ENCODE results near the gene ACSL4.
"Not testable (repeated sequence)": the region's sequence is repeated elsewhere in the genome, so short reads cannot be mapped to it uniquely, and the experiment has no call there.

Gene ACSL4

DNA sequence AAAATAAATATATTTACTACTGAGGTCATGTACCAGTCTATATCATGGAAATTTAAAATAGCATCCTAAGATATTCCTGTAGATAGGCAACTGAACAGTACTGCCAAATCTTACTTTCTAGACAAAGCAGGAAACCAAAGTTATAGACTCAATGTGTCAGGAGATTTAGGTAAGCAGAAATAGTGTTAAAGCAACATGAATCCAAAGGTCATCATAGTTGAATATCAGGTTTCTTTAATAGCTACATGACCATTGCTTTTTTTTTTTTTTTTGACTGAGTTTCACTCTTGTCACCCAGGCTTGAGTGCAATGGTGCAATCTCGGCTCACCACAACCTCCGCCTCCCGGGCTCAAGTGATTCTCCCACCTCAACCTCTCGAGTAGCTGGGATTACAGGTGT is 20.2 kb upstream of the ACSL4 start:
- no peak overlapping the region for H3K27ac ChIP-seq (ENCODE audit: low read depth, low read length)
- H3K4me3 ChIP-seq (ENCODE audit: low read depth in 1 of 2, low read length in 2 of 2), result no peak overlapping the region
- no peak overlapping the region for H3K9ac ChIP-seq (ENCODE audit: low read length)
- no peaks in the 10 kb centered on the region for H3K36me3 ChIP-seq (ENCODE audit: insufficient read depth, low read length)
- H3K27me3 ChIP-seq (ENCODE audit: control insufficient read depth in 1 of 2, insufficient read depth in 2 of 2, low read length in 2 of 2), result peaks cover 0 to 3% of the 10 kb centered on the region in 2 donors
- no peaks in the 10 kb centered on the region for H3K9me3 ChIP-seq (ENCODE audit: low read length)
- H3K4me1 ChIP-seq (ENCODE audit: insufficient read depth, low read length), result no peaks in the 10 kb centered on the region

DNA sequence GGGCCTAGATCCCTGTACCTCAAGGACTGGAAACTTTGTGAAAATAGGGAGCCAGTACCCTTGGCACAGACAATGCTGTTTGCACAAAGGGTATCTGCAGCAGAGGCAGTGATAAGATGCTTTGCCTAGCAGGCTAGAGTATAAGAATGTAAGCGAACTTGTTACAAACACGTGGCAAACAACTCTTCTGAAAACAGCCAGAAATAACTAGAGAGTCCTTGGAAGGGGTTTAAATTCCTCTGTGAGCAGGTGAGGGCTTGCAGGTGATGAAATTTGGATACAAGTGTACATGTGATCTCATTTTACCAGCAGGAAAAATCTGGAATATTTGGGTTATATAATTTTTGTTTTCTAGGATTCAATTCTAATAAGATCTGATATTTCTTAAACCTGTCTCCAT is 18.6 kb upstream of the ACSL4 start:
- H3K27ac ChIP-seq (ENCODE audit: low read depth, low read length), result no peak overlapping the region
- no peak overlapping the region for H3K9ac ChIP-seq (ENCODE audit: low read length)
- no peaks in the 10 kb centered on the region for H3K36me3 ChIP-seq (ENCODE audit: insufficient read depth, low read length)
- peaks cover 0 to 3% of the 10 kb centered on the region in 2 donors for H3K27me3 ChIP-seq (ENCODE audit: control insufficient read depth in 1 of 2, insufficient read depth in 2 of 2, low read length in 2 of 2)
- no peak overlapping the region for H3K4me3 ChIP-seq (ENCODE audit: low read depth in 1 of 2, low read length in 2 of 2)
- no peaks in the 10 kb centered on the region for H3K9me3 ChIP-seq (ENCODE audit: low read length)
- no peaks in the 10 kb centered on the region for H3K4me1 ChIP-seq (ENCODE audit: insufficient read depth, low read length)

DNA sequence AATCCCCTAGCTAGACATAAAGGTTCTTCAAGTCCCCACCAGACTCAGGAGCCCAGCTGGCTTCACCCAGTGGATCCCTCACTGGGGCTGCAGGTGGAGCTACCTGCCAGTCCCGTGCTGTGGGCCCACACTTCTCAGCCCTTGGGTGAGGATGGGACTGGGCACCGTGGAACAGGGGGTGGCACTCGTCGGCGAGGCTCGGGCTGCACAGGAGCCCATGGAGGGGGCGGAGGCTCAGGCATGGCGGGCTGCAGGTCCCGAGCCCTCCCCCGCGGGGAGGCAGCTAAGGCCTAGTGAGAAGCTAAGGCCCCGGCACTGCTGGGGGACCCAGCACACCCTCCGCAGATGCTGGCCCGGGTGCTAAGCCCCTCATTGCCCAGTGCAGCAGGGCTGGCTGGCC is 16.1 kb upstream of the ACSL4 start:
- H3K9ac ChIP-seq (ENCODE audit: low read length), result no peak overlapping the region
- H3K27ac ChIP-seq (ENCODE audit: low read depth, low read length), result no peak overlapping the region
- H3K9me3 ChIP-seq (ENCODE audit: low read length), result no peaks in the 10 kb centered on the region
- no peaks in the 10 kb centered on the region for H3K4me1 ChIP-seq (ENCODE audit: insufficient read depth, low read length)
- H3K27me3 ChIP-seq (ENCODE audit: control insufficient read depth in 1 of 2, insufficient read depth in 2 of 2, low read length in 2 of 2), result peaks cover 0 to 3% of the 10 kb centered on the region in 2 donors
- no peak overlapping the region for H3K4me3 ChIP-seq (ENCODE audit: low read depth in 1 of 2, low read length in 2 of 2)
- H3K36me3 ChIP-seq (ENCODE audit: insufficient read depth, low read length), result no peaks in the 10 kb centered on the region

DNA sequence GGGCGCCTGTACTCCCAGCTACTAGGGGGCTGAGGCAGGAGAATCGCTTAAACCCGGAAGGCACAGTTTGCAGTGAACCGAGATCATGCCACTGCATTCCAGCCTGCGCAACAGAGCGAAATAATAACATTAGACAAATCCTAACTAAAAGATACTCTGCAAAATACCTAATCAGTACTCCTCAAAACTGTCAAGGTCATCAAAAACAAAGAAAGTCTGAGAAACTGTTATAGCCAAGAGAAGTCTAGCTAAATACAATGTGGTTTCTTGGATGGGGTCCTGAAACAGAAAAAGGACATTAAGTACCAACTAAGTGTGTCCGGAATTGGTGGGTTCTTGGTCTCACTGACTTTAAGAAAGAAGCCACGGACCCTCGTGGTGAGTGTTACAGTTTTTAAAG is 14.6 kb upstream of the ACSL4 start:
- Histone ChIP-seq H3K36me3 (ENCODE audit: insufficient read depth, low read length) (no peaks in the 10 kb centered on the region), H3K27ac (ENCODE audit: low read depth, low read length) (no peak overlapping the region), H3K9ac (ENCODE audit: low read length) (no peak overlapping the region), H3K27me3 (ENCODE audit: control insufficient read depth in 1 of 2, insufficient read depth in 2 of 2, low read length in 2 of 2) (peaks cover 0 to 3% of the 10 kb centered on the region in 2 donors), H3K9me3 (ENCODE audit: low read length) (no peaks in the 10 kb centered on the region), H3K4me1 (ENCODE audit: insufficient read depth, low read length) (no peaks in the 10 kb centered on the region), H3K4me3 (ENCODE audit: low read depth in 1 of 2, low read length in 2 of 2) (no peak overlapping the region)

DNA sequence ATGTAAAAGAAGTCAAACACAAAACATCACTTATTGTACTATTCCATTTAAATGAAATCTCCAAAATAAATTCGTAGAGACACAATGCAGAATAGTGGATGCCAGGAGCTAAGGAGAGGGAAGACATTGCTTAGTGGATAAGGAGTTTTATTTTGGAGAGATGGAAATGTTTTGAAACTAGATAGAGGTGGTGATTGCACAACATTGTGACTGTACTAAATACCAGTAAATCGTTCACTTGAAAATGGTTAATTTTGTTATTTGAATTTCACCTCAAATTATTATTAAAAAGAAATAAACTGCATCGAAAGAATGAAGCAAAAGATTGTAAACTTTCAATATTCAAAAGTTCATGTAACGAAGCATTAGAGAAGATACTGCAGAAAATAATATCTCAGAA is 9.7 kb upstream of the ACSL4 start:
- H3K27ac ChIP-seq (ENCODE audit: low read depth, low read length), result no peak overlapping the region
- no peak overlapping the region for H3K4me3 ChIP-seq (ENCODE audit: low read depth in 1 of 2, low read length in 2 of 2)
- no peaks in the 10 kb centered on the region for H3K4me1 ChIP-seq (ENCODE audit: insufficient read depth, low read length)
- H3K27me3 ChIP-seq (ENCODE audit: control insufficient read depth in 1 of 2, insufficient read depth in 2 of 2, low read length in 2 of 2), result no peaks in the 10 kb centered on the region
- no peak overlapping the region for H3K9ac ChIP-seq (ENCODE audit: low read length)
- H3K36me3 ChIP-seq (ENCODE audit: insufficient read depth, low read length), result no peaks in the 10 kb centered on the region
- no peaks in the 10 kb centered on the region for H3K9me3 ChIP-seq (ENCODE audit: low read length)

DNA sequence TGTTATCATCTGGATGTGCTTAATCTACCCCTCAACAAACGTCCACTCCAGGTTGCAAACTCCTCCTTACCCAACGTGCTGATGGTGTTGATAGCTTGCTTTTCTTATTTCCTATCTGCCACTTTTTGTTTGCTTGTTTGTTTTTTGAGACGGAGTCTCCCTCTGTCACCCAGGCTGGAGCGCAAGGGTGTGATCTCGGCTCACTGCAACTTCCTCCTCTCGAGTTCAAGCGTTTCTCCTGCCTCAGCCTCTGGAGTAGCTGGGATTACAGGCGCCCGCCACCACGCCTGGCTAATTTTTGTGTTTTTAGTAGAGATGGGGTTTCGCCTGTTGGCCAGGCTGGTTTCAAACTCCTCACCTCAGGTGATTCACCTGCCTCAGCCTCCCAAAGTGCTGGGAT is 7.8 kb upstream of the ACSL4 start:
- H3K27ac ChIP-seq (ENCODE audit: low read depth, low read length); H3K9ac ChIP-seq (ENCODE audit: low read length); H3K27me3 ChIP-seq (ENCODE audit: control insufficient read depth in 1 of 2, insufficient read depth in 2 of 2, low read length in 2 of 2); H3K36me3 ChIP-seq (ENCODE audit: insufficient read depth, low read length); H3K4me1 ChIP-seq (ENCODE audit: insufficient read depth, low read length); H3K9me3 ChIP-seq (ENCODE audit: low read length); H3K4me3 ChIP-seq (ENCODE audit: low read depth in 1 of 2, low read length in 2 of 2): not testable (repeated sequence)

DNA sequence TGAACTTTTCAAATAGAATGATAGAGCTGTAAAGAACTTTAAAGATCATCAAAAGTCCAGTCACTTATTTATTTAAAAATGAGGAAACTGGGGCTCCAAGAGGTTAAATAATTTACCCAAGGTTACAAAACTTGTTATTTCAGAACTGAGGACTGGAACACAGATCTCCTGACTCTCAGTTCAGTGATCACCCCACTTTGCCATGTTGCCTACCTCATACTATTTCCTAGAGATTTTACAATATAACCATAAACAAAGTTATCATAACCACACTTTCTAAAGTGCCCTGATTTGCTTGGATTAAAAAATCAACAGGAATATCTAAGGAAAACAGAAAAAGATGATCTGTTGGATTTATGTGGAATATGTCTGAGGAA is 7.4 kb upstream of the ACSL4 start:
- no peak overlapping the region for H3K4me3 ChIP-seq (ENCODE audit: low read depth in 1 of 2, low read length in 2 of 2)

DNA sequence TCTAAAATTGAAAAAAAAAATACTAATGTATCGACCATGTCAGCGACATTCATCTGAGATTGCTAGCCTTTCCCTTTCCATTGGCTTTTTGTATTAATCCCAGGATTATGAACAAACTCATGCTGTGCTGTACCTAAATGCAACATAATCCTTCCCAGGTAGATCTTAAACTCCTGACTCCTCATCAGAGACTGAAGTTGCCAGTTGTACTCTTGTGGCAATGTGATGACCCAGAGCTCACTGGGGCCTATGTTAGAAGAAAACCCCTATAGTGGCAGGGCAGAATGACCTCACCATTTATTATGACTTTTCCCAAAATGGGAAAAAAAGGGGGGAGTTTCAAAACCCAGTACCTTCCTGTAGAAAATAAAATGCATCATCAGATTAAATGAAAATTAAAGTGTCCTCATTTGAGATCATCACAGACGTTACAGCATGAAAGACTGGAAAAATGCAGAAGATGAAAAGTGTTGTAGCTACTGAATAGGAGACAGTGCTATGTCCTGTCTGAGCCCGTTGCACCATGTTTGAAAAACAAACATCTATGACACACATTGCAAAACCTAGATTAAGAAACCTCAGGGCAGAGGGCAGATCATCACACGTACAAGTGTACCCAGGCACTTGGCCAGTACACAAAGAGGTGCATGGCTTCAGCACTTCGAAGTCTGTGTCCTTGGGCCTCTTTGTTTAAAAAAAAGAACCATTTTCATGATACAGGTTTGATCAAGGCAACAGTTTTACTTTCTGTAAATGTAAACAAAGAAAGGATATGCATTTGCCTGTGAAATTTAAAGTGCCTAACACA is 6.8 kb upstream of the ACSL4 start:
- no peaks in the 10 kb centered on the region for H3K9me3 ChIP-seq (ENCODE audit: low read length)
- no peak overlapping the region for H3K4me3 ChIP-seq (ENCODE audit: low read depth in 1 of 2, low read length in 2 of 2)
- H3K27me3 ChIP-seq (ENCODE audit: control insufficient read depth in 1 of 2, insufficient read depth in 2 of 2, low read length in 2 of 2), result no peaks in the 10 kb centered on the region
- no peak overlapping the region for H3K27ac ChIP-seq (ENCODE audit: low read depth, low read length)
- no peaks in the 10 kb centered on the region for H3K36me3 ChIP-seq (ENCODE audit: insufficient read depth, low read length)
- no peak overlapping the region for H3K9ac ChIP-seq (ENCODE audit: low read length)
- no peaks in the 10 kb centered on the region for H3K4me1 ChIP-seq (ENCODE audit: insufficient read depth, low read length)

More for the DNA sequence above, 7.4 kb upstream of the ACSL4 start:
- Histone ChIP-seq H3K27ac (ENCODE audit: low read depth, low read length) (no peak overlapping the region), H3K9ac (ENCODE audit: low read length) (no peak overlapping the region), H3K4me1 (ENCODE audit: insufficient read depth, low read length) (no peaks in the 10 kb centered on the region), H3K27me3 (ENCODE audit: control insufficient read depth in 1 of 2, insufficient read depth in 2 of 2, low read length in 2 of 2) (no peaks in the 10 kb centered on the region), H3K9me3 (ENCODE audit: low read length) (no peaks in the 10 kb centered on the region), H3K36me3 (ENCODE audit: insufficient read depth, low read length) (no peaks in the 10 kb centered on the region)

DNA sequence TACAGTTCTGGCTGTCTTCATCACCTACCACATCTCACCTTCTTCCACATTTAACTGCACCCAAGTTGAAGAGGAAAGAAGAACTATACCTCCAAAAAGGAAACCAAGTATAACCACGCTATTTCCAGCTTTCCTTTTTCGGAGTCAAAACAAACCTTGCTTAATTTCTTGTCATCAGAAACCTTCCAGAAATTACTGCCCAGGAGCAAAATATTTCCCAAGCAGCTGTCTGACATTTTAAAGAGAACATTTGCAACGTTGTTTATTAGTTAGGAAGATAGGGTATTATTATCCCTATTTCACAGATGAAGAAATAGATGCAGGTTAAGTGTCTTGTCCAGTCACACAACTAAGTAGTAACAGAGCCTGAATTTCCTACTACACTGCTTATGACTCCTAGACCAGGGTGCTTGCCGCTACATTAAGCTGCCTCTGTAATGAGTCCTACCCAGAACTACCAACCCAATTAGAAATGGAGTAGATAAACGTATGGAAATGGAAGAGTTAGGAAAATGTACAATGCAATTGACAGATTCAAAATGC is 2.2 kb upstream of the ACSL4 start:
- Histone ChIP-seq H3K27ac (ENCODE audit: low read depth, low read length) (no peak overlapping the region), H3K4me1 (ENCODE audit: insufficient read depth, low read length) (no peaks in the 10 kb centered on the region), H3K9ac (ENCODE audit: low read length) (no peak overlapping the region), H3K27me3 (ENCODE audit: control insufficient read depth in 1 of 2, insufficient read depth in 2 of 2, low read length in 2 of 2) (peaks cover 0 to 4% of the 10 kb centered on the region in 2 donors), H3K9me3 (ENCODE audit: low read length) (no peaks in the 10 kb centered on the region), H3K36me3 (ENCODE audit: insufficient read depth, low read length) (no peaks in the 10 kb centered on the region), H3K4me3 (ENCODE audit: low read depth in 1 of 2, low read length in 2 of 2) (no peak overlapping the region)

DNA sequence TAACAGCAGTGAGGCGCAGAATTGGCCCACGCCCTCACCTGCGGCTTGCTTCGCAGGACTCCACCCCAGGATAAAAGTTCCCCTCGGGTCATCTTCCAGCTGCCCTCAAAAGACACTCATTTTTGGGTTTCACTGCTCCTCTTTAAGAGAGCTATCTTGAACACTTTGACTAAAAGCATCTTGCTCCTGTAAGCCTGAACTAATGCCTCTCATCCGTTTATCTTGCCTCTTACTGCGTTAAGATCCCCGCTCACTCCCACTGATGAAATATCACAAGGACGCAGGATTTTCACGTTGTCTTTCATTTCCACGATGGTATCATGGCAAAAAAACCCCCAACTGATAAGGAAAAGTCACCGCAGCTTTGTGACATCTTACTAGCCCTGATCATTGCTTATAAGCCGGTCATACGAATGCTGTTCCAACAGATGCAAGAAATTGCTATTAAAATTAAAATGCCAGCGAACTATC is 591 bp upstream of the ACSL4 start:
- Histone ChIP-seq H3K27me3 (ENCODE audit: control insufficient read depth in 1 of 2, insufficient read depth in 2 of 2, low read length in 2 of 2) (peaks cover 0 to 4% of the 10 kb centered on the region in 2 donors), H3K4me3 (ENCODE audit: low read depth in 1 of 2, low read length in 2 of 2) (peak overlapping the region; percentile 27 to 61), H3K4me1 (ENCODE audit: insufficient read depth, low read length) (no peaks in the 10 kb centered on the region), H3K9ac (ENCODE audit: low read length) (peak overlapping the region; percentile 47), H3K36me3 (ENCODE audit: insufficient read depth, low read length) (no peaks in the 10 kb centered on the region), H3K27ac (ENCODE audit: low read depth, low read length) (peak overlapping the region; percentile 42), H3K9me3 (ENCODE audit: low read length) (no peaks in the 10 kb centered on the region)

DNA sequence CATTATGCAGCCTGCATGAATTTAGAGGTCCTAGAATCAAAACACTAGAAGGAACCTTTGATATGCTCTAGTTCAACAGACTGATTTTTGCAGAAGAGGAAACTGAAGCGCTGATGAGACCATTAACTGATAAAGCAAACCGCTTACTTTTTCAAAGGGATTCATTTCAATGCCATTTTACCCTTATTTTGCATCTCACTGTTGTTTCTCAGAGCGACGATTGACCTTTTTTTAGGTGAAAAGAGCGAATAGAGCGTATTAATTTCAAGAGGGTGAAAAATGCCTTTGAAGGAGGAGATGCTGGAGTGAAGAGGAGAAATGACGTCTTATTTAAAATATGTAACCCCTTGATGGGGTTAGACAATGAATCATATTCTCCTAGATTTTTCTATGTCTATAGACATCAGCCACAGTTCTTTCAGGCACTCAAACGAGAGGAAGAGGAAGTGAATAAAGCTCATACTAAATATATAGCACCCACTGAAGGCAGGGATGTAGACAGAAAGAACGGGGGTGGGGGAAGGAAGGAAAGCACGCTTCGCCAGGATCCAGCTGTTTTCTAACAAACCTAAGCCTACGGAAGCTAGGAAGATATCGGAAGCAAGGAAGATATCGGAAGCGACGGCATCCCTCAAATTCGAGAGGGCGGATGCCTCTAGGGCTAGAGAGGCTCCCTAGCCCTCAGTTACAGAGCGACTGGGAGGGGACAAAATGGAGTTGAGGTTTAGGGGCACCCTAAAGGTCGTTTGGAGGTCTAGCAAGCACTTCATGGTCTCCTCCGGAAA is 848 bp downstream of the ACSL4 start:
- no peaks in the 10 kb centered on the region for H3K9me3 ChIP-seq (ENCODE audit: low read length)
- H3K9ac ChIP-seq (ENCODE audit: low read length), result peak overlapping the region; percentile 42
- H3K27me3 ChIP-seq (ENCODE audit: control insufficient read depth in 1 of 2, insufficient read depth in 2 of 2, low read length in 2 of 2), result peaks cover 0 to 4% of the 10 kb centered on the region in 2 donors
- H3K36me3 ChIP-seq (ENCODE audit: insufficient read depth, low read length), result no peaks in the 10 kb centered on the region
- peak overlapping the region; percentile 69 to 71 for H3K4me3 ChIP-seq (ENCODE audit: low read depth in 1 of 2, low read length in 2 of 2)
- H3K4me1 ChIP-seq (ENCODE audit: insufficient read depth, low read length), result no peaks in the 10 kb centered on the region
- H3K27ac ChIP-seq (ENCODE audit: low read depth, low read length), result peak overlapping the region; percentile 36
